Measurements from ENCODE around the gene CST7.

Gene CST7

GRCh38 chr20:24965065-24965919 lies 16.2 kb downstream of the CST7 start:
- Histone ChIP-seq H2AFZ (ENCODE audit: low read length) (no peak overlapping the region), H3K4me1 (ENCODE audit: insufficient read depth, low read length, severe bottlenecking) (no peaks in the 10 kb centered on the region), H3K4me2 (ENCODE audit: low read length) (no peak overlapping the region), H3K9ac (ENCODE audit: low read length) (no peak overlapping the region), H3K27ac (ENCODE audit: low read depth, low read length, poor library complexity, severe bottlenecking) (no peak overlapping the region), H3K36me3 (ENCODE audit: insufficient read depth, low read length) (peaks cover 49% of the 10 kb centered on the region), H3K79me2 (ENCODE audit: insufficient read depth, low read length) (no peaks in the 10 kb centered on the region), H3K27me3 (ENCODE audit: insufficient read depth, low read length) (no peaks in the 10 kb centered on the region), H3K4me3 (ENCODE audit: low read depth, low read length, poor library complexity, severe bottlenecking) (no peak overlapping the region), H3F3A (ENCODE audit: insufficient read depth, low read length) (no peaks in the 10 kb centered on the region), H4K20me1 (ENCODE audit: insufficient read depth, low read length) (no peaks in the 10 kb centered on the region), H3K9me2 (ENCODE audit: low read depth, low read length) (no peaks in the 10 kb centered on the region), H3K9me3 (ENCODE audit: low read length) (no peaks in the 10 kb centered on the region)
- no peak for TF ChIP-seq EZH2 (IDR thresholded peaks at IDR 0.05; ENCODE audit: borderline replicate concordance, low read length)
- TF ChIP-seq CTCF (IDR thresholded peaks at IDR 0.05; ENCODE audit: low read length) = no peak

DNA sequence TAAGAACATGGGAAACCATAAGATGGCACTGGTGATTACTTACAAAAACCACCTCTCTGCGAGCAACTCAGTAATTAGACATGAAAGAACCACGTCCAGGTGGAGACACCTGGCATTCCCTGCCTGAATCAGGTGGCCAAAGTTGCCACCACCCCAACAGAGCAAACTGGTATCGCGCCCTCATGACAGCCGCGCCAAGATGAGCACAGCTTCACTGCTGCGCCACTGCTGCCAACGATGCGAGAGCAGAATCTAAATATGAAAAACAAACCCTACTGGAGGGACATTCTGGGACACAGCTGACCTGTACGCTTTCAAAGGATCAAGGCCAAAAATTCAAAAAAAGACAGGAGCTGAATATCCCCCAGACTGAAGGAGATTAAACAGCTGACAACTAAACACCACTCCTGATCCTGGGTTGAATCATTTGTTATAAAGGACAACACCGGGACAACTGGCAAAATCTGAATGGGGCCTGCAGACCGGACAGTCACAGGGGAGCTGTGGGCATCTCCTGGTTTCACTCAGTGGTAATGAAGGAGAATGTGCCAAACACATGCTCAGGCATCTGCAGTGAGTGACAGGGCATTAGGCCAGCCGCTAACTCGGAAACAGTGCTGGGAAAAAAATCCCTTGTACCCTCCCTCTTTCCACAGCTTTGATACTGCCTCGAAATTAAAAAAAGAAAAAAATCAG lies 17.4 kb downstream of the CST7 start:
- Histone ChIP-seq H4K20me1 (ENCODE audit: insufficient read depth, low read length) (no peaks in the 10 kb centered on the region), H3K36me3 (ENCODE audit: insufficient read depth, low read length) (peaks cover 53% of the 10 kb centered on the region), H3K9me2 (ENCODE audit: low read depth, low read length) (no peaks in the 10 kb centered on the region), H3K4me2 (ENCODE audit: low read length) (no peak overlapping the region), H3K9me3 (ENCODE audit: low read length) (no peaks in the 10 kb centered on the region), H3K27me3 (ENCODE audit: insufficient read depth, low read length) (no peaks in the 10 kb centered on the region), H3K27ac (ENCODE audit: low read depth, low read length, poor library complexity, severe bottlenecking) (no peak overlapping the region), H3K4me1 (ENCODE audit: insufficient read depth, low read length, severe bottlenecking) (no peaks in the 10 kb centered on the region), H2AFZ (ENCODE audit: low read length) (no peak overlapping the region), H3F3A (ENCODE audit: insufficient read depth, low read length) (no peaks in the 10 kb centered on the region), H3K9ac (ENCODE audit: low read length) (no peak overlapping the region), H3K4me3 (ENCODE audit: low read depth, low read length, poor library complexity, severe bottlenecking) (no peak overlapping the region), H3K79me2 (ENCODE audit: insufficient read depth, low read length) (no peaks in the 10 kb centered on the region)
- no peak for TF ChIP-seq EZH2 (IDR thresholded peaks at IDR 0.05; ENCODE audit: borderline replicate concordance, low read length)
- TF ChIP-seq CTCF (IDR thresholded peaks at IDR 0.05; ENCODE audit: low read length) = no peak

DNA sequence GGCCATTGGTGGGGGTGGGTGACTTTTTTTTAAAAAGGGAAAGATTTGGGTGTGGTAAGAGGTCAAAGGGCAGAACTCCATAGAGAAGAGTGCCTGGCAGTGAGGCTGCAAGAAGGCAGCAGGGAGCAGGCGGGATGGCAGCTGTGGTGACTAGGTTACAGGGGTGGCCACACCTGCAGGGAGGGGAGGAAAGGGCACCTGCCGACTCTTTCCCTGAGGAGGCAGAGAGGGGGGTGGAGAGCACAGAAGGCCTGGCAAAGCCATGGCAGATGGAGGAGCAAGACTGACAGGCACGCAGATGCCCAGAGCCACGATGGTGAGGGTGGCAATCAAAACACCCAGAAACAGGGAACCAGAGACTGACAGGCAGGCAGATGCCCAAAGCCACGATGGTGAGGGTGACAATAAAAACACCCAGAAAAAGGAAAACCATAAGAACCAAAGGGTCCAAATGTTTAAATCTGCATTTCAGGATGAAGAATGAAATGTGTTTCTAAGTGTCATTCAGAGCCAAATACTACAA lies 19.3 kb downstream of the CST7 start:
- Histone ChIP-seq H3K36me3 (ENCODE audit: insufficient read depth, low read length) (peaks cover 57% of the 10 kb centered on the region), H3F3A (ENCODE audit: insufficient read depth, low read length) (no peaks in the 10 kb centered on the region), H3K9me2 (ENCODE audit: low read depth, low read length) (no peaks in the 10 kb centered on the region), H3K9me3 (ENCODE audit: low read length) (no peaks in the 10 kb centered on the region), H3K27me3 (ENCODE audit: insufficient read depth, low read length) (no peaks in the 10 kb centered on the region), H3K4me1 (ENCODE audit: insufficient read depth, low read length, severe bottlenecking) (no peaks in the 10 kb centered on the region), H2AFZ (ENCODE audit: low read length) (no peak overlapping the region), H3K4me2 (ENCODE audit: low read length) (no peak overlapping the region), H3K27ac (ENCODE audit: low read depth, low read length, poor library complexity, severe bottlenecking) (no peak overlapping the region), H3K9ac (ENCODE audit: low read length) (no peak overlapping the region), H3K79me2 (ENCODE audit: insufficient read depth, low read length) (no peaks in the 10 kb centered on the region), H3K4me3 (ENCODE audit: low read depth, low read length, poor library complexity, severe bottlenecking) (no peak overlapping the region), H4K20me1 (ENCODE audit: insufficient read depth, low read length) (no peaks in the 10 kb centered on the region)
- TF ChIP-seq CTCF (IDR thresholded peaks at IDR 0.05; ENCODE audit: low read length) = no peak
- no peak for TF ChIP-seq EZH2 (IDR thresholded peaks at IDR 0.05; ENCODE audit: borderline replicate concordance, low read length)
